ENCODE data around the gene TMEM250.

The TMEM250 gene, protein sequence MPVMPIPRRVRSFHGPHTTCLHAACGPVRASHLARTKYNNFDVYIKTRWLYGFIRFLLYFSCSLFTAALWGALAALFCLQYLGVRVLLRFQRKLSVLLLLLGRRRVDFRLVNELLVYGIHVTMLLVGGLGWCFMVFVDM

GRCh38 chr9:136118320-136119060 is at the start of gene TMEM250:
TMEM250 (minus strand) TSS chr9:136118875; CDS start chr9:136116900, 1,975 bp downstream.
- peak within 1 kb of the TSS; percentile 97 for H3K4me3 ChIP-seq (ENCODE audit: low read depth, low read length)
- 0 out of 2 replicates have a peak, but pooled peaks have one; percentile 6 for TF ChIP-seq CTCF (IDR thresholded peaks at IDR 0.05; ENCODE audit: borderline replicate concordance, insufficient read depth, low read depth, low read length)

DNA sequence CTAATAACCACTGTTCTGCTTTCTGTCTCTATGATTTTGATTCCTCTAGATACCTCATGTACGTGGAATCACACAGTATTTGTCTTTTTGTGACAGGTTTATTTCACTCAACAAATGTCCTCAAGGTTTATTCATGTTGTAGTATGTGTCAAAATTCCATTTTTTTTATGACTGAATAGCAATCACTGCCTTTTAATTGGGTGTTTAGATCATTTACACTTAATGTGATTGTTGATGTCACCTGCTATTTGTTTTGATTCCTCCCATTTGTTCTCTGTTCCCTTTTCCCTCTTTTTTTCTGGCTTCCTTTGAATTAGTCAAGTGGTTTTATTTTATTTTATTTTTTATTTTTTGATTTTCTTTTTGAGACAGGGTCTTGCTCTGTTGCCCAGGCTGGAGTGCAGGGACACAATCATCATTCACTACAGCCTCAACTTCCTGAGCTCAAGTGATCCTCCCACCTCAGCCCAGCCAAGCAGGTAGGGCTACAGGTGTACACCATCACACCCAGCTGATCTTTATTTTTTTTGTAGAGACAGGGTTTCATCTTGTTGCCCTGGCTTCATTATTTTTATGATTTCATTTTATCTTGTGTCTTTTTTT is 44.7 kb upstream of the TMEM250 start:
- TF ChIP-seq CTCF (IDR thresholded peaks at IDR 0.05; ENCODE audit: borderline replicate concordance, insufficient read depth, low read depth, low read length) = no peak
- H3K4me3 ChIP-seq (ENCODE audit: low read depth, low read length) = no peak overlapping the region

- no peak overlapping the region for H3K4me3 ChIP-seq (ENCODE audit: low read depth, low read length)
- no peak for TF ChIP-seq CTCF (IDR thresholded peaks at IDR 0.05; ENCODE audit: borderline replicate concordance, insufficient read depth, low read depth, low read length)
These were observed 42.4 kb upstream of the TMEM250 start for GRCh38 chr9:136160995-136161610.

DNA sequence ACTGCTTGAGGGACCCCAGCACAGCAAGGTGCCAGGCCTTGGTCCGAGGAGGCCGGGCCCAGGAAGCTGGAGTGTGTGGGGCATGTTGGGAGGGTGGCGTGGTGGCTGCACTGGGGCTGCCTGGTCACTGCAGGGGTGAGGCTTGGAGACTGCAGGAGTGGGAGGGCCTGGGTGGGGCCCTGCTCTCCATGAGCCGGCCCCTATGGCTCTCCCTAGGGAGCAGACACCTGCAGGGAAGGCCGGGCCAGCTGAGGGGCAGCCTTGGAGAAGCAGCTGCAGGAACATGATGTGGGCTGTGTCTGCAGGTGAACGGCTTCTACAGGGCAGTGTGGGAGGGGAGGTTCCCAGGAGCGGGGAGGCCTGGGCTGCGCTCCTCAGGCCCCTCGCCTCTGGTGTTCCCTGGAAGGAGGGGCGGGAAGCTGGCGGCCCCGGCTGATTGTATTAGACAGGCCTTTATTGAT is 41.7 kb upstream of the TMEM250 start:
- no peak for TF ChIP-seq CTCF (IDR thresholded peaks at IDR 0.05; ENCODE audit: borderline replicate concordance, insufficient read depth, low read depth, low read length)
- no peak overlapping the region for H3K4me3 ChIP-seq (ENCODE audit: low read depth, low read length)

DNA sequence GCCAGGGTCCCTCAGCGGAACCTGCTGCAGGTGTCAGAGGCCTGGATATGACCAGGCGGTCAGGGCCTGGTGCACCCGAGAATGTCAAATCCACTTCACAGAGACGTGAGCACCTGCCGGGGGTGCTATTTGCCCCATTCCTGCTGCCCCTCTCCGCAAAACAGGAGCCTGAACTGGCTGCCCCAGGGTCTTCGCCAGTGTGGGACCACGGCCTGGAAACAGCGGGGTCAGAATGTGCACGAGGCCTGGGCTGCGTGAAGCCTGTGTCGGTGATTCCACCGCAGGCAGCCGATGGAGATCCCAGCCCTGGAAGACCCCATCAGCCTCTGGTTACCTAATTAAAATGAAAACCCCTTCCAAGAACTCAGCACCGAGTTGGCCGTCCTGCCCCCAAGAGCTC is 41.2 kb upstream of the TMEM250 start:
- TF ChIP-seq CTCF (IDR thresholded peaks at IDR 0.05; ENCODE audit: borderline replicate concordance, insufficient read depth, low read depth, low read length) = no peak
- no peak overlapping the region for H3K4me3 ChIP-seq (ENCODE audit: low read depth, low read length)

- H3K4me3 ChIP-seq (ENCODE audit: low read depth, low read length) = no peak overlapping the region
- no peak for TF ChIP-seq CTCF (IDR thresholded peaks at IDR 0.05; ENCODE audit: borderline replicate concordance, insufficient read depth, low read depth, low read length)
These were observed 39.0 kb upstream of the TMEM250 start for GRCh38 chr9:136157477-136158265.
